ENCODE results near the gene SNRNP25. TPM values are rescaled to one million over a fixed set of nuclear protein-coding genes. Genes with fewer than 3 reads are reported as not detected.

Gene SNRNP25
- polyA plus RNA-seq, 1 donor from 2014 or later, result 39.1 TPM

DNA sequence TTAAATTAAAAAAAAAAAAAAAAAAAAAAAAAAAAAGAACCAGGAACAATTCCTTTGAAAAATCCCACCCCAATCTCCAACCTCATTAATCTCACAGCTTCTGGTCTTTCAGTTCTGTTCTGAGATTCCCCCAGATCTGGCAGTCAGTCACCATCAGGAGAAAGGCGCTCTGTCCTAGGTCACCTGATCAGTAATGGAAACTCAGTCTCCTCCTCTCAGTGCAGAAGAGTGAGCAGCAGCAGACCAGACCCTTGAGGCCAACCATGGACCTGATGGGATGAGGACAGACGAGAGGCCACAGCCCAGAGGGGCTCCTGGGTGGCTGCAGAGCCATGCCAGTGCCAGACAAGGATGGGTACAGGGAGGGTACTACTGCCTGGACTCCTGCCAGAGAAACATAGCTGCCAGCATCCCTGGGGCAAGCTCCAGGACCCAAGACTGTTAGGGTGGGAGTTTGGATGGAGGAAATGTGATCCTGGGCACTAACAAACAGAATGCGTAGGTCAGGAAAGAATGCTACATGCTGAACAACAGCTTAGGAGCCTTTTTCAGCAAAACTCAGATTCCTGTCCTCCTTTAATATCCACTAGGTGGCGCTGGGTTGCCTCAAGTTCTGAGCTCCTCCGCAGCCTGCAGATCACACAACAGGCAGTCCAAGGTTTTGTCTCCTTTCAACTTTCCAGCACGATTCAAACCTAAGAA lies 53.1 kb downstream of the SNRNP25 start:
- H3K4me1 Mint-ChIP-seq, result peaks cover 0 to 3% (median 0%) of the 10 kb centered on the region in 3 donors
- H3K9me3 Mint-ChIP-seq, result no peaks in the 10 kb centered on the region
- peaks cover 2% of the 10 kb centered on the region for H3K36me3 Mint-ChIP-seq
- peak overlapping the region in 2 of 3 donors; percentile 59 to 83 for H3K27ac Mint-ChIP-seq
- no peaks in the 10 kb centered on the region for H3K27me3 Mint-ChIP-seq
- no peak overlapping the region for H3K4me3 Mint-ChIP-seq

Other genes starting within 250 kb of the SNRNP25 start
- 45.2 TPM for gene POLR3K, start 220 bp upstream of the SNRNP25 start, polyA plus RNA-seq
- not detected for gene RHBDF1, start 18.8 kb downstream of the SNRNP25 start, polyA plus RNA-seq
- 87.6 TPM for gene MPG, start 24.4 kb downstream of the SNRNP25 start, polyA plus RNA-seq
- gene NPRL3, start 84.8 kb downstream of the SNRNP25 start, polyA plus RNA-seq, result 15.2 TPM
- gene HBZ, start 98.8 kb downstream of the SNRNP25 start, polyA plus RNA-seq, result not detected
- not detected for gene HBM, start 112.2 kb downstream of the SNRNP25 start, polyA plus RNA-seq
- gene HBA2, start 119.0 kb downstream of the SNRNP25 start, polyA plus RNA-seq, result 88.3 TPM
- gene HBA1, start 122.9 kb downstream of the SNRNP25 start, polyA plus RNA-seq, result 12.1 TPM
- gene HBQ1, start 126.6 kb downstream of the SNRNP25 start, polyA plus RNA-seq, result not detected
- gene LUC7L, start 175.6 kb downstream of the SNRNP25 start, polyA plus RNA-seq, result 17.6 TPM
- gene FAM234A, start 181.0 kb downstream of the SNRNP25 start, polyA plus RNA-seq, result 31.5 TPM
- not detected for gene RGS11, start 222.1 kb downstream of the SNRNP25 start, polyA plus RNA-seq
- gene ARHGDIG, start 226.8 kb downstream of the SNRNP25 start, polyA plus RNA-seq, result not detected
- gene PDIA2, start 229.3 kb downstream of the SNRNP25 start, polyA plus RNA-seq, result not detected